SIG-M5 (cell line): ENCODE data around the gene INVS.
"Not testable (repeated sequence)": the region's sequence is repeated elsewhere in the genome, so short reads cannot be mapped to it uniquely, and the experiment has no call there.

Source experiments
- DNase-seq: peaks from one replicate; lab custom pipeline; 2025; lab: John Stamatoyannopoulos, UW

The INVS gene, protein sequence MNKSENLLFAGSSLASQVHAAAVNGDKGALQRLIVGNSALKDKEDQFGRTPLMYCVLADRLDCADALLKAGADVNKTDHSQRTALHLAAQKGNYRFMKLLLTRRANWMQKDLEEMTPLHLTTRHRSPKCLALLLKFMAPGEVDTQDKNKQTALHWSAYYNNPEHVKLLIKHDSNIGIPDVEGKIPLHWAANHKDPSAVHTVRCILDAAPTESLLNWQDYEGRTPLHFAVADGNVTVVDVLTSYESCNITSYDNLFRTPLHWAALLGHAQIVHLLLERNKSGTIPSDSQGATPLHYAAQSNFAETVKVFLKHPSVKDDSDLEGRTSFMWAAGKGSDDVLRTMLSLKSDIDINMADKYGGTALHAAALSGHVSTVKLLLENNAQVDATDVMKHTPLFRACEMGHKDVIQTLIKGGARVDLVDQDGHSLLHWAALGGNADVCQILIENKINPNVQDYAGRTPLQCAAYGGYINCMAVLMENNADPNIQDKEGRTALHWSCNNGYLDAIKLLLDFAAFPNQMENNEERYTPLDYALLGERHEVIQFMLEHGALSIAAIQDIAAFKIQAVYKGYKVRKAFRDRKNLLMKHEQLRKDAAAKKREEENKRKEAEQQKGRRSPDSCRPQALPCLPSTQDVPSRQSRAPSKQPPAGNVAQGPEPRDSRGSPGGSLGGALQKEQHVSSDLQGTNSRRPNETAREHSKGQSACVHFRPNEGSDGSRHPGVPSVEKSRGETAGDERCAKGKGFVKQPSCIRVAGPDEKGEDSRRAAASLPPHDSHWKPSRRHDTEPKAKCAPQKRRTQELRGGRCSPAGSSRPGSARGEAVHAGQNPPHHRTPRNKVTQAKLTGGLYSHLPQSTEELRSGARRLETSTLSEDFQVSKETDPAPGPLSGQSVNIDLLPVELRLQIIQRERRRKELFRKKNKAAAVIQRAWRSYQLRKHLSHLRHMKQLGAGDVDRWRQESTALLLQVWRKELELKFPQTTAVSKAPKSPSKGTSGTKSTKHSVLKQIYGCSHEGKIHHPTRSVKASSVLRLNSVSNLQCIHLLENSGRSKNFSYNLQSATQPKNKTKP

GRCh38 chr9:100098887-100099721 is at the start of gene INVS, which contains the start of gene ERP44:
INVS (plus strand) TSS chr9:100099243; CDS start chr9:100104522, 5,279 bp downstream.
ERP44 (minus strand) TSS chr9:100099000; CDS start chr9:100098840, 160 bp downstream.
- DNase-seq, result peak; percentile 95

- no peak for DNase-seq
Observed at GRCh38 chr9:100049551-100049950, 49.5 kb upstream of the INVS start.

DNA sequence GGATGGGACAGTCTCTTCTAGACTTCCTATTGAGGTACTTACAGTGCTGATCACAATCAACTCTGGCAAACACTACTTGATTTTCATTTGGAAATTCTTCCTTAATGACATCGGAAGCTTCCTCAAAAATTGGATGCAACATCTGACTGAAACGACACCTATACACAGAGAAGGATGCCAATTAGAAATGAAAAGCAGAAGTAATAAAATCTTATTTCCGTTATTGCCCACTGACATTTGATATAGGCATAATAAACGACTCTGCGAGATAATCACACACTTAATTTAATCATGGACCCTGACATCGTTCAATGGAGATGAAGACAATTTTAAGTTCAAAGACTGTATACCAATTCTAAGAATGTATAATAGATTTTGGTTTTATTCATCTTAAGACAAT is 46.7 kb upstream of the INVS start:
- no peak for DNase-seq

DNA sequence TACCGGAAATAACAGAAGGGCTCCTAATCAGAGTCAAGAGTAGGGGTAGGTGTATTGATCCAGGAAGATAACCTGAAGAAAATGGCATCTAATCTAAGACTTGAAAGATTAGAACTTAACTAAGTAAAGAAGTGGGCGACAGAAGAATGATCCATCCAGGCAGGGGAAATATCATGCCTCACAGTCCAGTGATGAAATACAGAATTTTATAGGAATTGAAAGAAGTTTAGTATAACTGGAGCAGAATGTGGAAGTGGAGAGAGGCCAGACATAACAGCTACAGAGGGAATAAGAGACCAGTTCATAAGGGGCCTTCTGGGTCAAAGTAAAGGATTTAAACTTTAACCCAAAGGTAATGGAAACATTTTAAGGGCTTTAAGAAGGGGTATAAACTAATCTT is 42.5 kb upstream of the INVS start:
- no peak for DNase-seq

- DNase-seq, result no peak
Observed at GRCh38 chr9:100057624-100058023, 41.4 kb upstream of the INVS start.

- no peak for DNase-seq
Observed at GRCh38 chr9:100058699-100059579, 40.1 kb upstream of the INVS start.

DNA sequence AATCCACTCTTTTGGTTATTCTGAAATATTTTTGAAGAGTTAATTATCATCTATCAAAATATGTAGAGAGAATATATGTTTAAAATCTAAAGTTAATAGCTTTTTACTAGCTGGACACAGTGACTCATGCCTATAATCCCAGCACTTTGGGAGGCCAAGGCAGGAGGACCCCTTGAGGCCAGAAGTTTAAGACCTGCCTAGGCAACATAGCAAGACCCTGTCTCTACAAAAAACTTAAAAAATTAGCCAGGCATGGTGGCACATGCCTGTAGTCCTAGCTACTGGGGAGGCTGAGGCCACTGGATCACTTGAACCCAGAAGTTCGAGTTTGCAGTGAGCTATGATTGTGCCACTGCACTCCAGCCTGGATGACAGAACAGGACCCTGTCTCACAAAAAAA is 36.4 kb upstream of the INVS start:
- not testable (repeated sequence) for DNase-seq

- no peak for DNase-seq
Observed at GRCh38 chr9:100063185-100063584, 35.9 kb upstream of the INVS start.

GRCh38 chr9:100064872-100065581 is 34.0 kb upstream of the INVS start:
- DNase-seq, result no peak

- no peak for DNase-seq
Observed at GRCh38 chr9:100066539-100066938, 32.5 kb upstream of the INVS start.

- not testable (repeated sequence) for DNase-seq
Observed at GRCh38 chr9:100067990-100068389, 31.1 kb upstream of the INVS start.

DNA sequence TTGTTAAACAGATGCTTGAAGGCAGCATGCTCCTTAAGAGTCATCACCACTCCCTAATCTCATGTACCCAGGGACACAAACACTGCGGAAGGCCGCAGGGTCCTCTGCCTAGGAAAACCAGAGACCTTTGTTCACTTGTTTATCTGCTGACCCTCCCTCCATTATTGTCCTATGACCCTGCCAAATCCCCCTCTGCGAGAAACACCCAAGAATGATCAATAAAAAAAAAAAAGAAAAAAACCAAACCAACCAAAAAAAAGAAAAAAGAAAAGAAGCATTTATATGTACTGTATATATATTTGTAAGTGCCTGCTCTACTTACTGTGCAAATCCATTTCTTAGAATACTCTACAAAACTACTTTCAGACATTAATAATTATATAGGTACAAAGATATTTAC is 30.0 kb upstream of the INVS start:
- DNase-seq, result not testable (repeated sequence)

- no peak for DNase-seq
Observed at GRCh38 chr9:100070104-100071041, 28.7 kb upstream of the INVS start.

DNA sequence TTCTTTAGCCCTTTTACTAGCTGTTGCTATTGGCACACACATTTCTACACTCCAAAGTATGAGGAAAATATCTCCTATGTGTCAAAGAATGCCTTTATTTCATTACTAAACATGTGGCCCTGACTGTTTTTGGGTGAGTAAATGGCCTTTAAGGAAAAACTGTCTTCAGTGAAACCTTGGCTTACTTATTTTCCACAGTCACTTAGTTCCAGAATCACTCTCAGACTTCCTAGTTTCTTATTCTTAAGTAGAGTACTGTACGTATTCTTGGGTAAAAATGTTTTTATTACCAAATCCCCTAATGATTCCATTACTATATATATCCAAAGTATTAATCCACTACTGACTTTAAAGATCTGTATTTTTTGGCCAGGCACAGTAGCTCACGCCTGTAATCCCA is 27.8 kb upstream of the INVS start:
- no peak for DNase-seq

DNA sequence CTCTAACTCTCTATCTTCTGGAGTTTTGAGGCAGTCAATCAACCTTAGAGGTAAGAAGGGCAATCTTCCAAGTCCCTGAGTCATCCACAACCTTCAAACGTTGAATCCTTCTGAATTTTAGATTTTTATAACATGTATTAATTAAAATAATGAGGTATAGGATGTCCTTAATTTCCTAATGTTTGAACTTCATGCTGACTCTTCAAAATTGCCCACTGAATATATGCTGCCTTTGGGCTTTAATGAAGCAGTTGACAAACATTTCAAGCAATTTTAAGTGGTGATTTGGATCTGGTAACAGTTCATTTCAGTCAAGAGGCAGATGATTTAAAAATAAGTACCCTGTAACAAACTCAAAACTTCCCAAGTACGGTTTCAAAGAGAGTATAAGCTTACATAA is 26.2 kb upstream of the INVS start:
- no peak for DNase-seq

DNA sequence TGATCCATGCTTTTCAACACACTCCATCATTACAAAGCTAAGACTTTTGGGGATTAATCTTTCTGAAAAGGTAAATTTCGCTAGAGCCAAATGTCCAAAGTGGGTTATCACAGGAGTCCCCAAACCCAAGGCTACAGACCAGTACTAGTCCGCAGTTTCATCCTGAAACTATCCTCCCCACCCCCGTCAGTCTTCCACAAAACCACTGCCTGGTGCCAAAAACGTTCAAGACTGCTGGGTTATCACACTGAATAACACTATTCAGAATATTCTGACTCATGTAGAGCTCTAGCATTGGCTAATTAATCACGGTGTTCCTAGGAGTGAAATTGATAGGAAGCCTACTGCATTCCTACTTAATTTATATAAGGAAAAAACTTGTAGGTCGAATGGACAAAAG is 24.9 kb upstream of the INVS start:
- no peak for DNase-seq

DNA sequence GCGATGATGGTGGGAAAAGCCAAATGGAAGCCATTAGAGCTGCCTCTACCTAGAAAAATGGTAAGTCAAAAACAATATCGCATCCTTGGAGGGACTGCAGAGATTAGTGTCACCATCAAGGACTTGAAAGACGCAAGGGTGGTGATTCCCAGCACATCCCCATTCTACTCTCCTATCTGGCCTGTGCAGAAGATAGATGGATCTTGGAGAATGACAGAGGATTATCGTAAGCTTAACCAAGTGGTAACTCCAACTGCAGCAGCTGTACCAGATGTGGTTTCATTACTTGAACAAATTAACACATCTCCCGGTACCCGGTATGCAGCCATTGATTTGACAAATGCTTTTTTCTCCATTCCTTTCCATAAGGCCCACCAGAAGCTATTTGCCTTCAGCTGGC is 24.1 kb upstream of the INVS start:
- DNase-seq, result no peak

- not testable (repeated sequence) for DNase-seq
Observed at GRCh38 chr9:100076256-100076655, 22.8 kb upstream of the INVS start.

- no peak for DNase-seq
Observed at GRCh38 chr9:100082782-100083181, 16.3 kb upstream of the INVS start.
